H9 (cell line): ENCODE results near the gene GLP2R. TPM values are rescaled to one million over a fixed set of nuclear protein-coding genes. Genes with fewer than 3 reads are reported as not detected.

Experiments used
- DNase-seq: peaks from one replicate; pipeline ENCODE4 v3.0.0-alpha.2; 2017
- H2AFZ ChIP-seq: one replicate; pipeline ENCODE4 v1.6.1; 2013; ENCODE audit warnings: mild to moderate bottlenecking, low read length, control low read depth, moderate library complexity
- H2AK5ac ChIP-seq: 2 replicates; pipeline ENCODE4 v1.6.1; 2013; ENCODE audit warnings: low read length, control low read depth, mixed read lengths; ENCODE audit not compliant: insufficient read length
- H2BK120ac ChIP-seq: one replicate; pipeline ENCODE4 v1.6.1; 2013; ENCODE audit warnings: low read depth, mild to moderate bottlenecking, low read length, control low read depth, inconsistent platforms; ENCODE audit not compliant: poor library complexity, severe bottlenecking
- H2BK12ac ChIP-seq: 2 replicates; pipeline ENCODE4 v1.6.1; 2013; ENCODE audit warnings: low read length, control low read depth, mixed read lengths, low read depth; ENCODE audit not compliant: insufficient read length
- H2BK15ac ChIP-seq: 2 replicates; pipeline ENCODE4 v1.6.1; 2013; ENCODE audit warnings: low read depth, low read length, control low read depth
- H2BK20ac ChIP-seq: one replicate; pipeline ENCODE4 v1.6.1; 2013; ENCODE audit warnings: low read depth, mild to moderate bottlenecking, low read length, control low read depth, inconsistent platforms; ENCODE audit not compliant: poor library complexity, severe bottlenecking
- H2BK5ac ChIP-seq: 2 replicates; pipeline ENCODE4 v1.6.1; 2013; ENCODE audit warnings: low read length, control low read depth, mixed read lengths; ENCODE audit not compliant: insufficient read length
- H3K14ac ChIP-seq: 2 replicates; pipeline ENCODE4 v1.6.1; 2013; ENCODE audit warnings: low read length, control low read depth; ENCODE audit not compliant: insufficient read depth
- H3K18ac ChIP-seq: 2 replicates; pipeline ENCODE4 v1.6.1; 2013; ENCODE audit warnings: low read depth, mild to moderate bottlenecking, mixed read lengths, low read length, control low read depth; ENCODE audit not compliant: insufficient read length
- H3K23ac ChIP-seq: 2 replicates; pipeline ENCODE4 v1.6.1; 2013; ENCODE audit warnings: low read length, control low read depth, mixed read lengths, low read depth; ENCODE audit not compliant: insufficient read length
- H3K23me2 ChIP-seq: 2 replicates; pipeline ENCODE4 v1.6.1; 2013; ENCODE audit warnings: low read depth, mild to moderate bottlenecking, mixed read lengths, low read length, control low read depth; ENCODE audit not compliant: insufficient read length, poor library complexity, severe bottlenecking
- H3K27ac ChIP-seq: 2 replicates; pipeline ENCODE4 v1.5.1; 2013; ENCODE audit warnings: low read length, control low read depth, mixed read lengths, low read depth; ENCODE audit not compliant: insufficient read length
- H3K27me3 ChIP-seq: 2 replicates; pipeline ENCODE4 v1.6.1; 2013; ENCODE audit warnings: low read length, control low read depth, inconsistent platforms; ENCODE audit not compliant: insufficient read depth
- H3K4ac ChIP-seq: 2 replicates; pipeline ENCODE4 v1.6.1; 2013; ENCODE audit warnings: low read depth, mild to moderate bottlenecking, control low read depth, inconsistent platforms, low read length, moderate library complexity
- H3K4me1 ChIP-seq: 2 replicates; pipeline ENCODE4 v1.6.1; 2013; ENCODE audit warnings: low read length, control low read depth, inconsistent platforms; ENCODE audit not compliant: insufficient read depth
- H3K4me2 ChIP-seq: 2 replicates; pipeline ENCODE4 v1.6.1; 2013; ENCODE audit warnings: low read length, control low read depth, mixed read lengths; ENCODE audit not compliant: insufficient read length, insufficient read depth
- H3K56ac ChIP-seq: 2 replicates; pipeline ENCODE4 v1.6.1; 2013; ENCODE audit warnings: low read depth, mild to moderate bottlenecking, mixed read lengths, low read length, control low read depth; ENCODE audit not compliant: insufficient read length
- H3K79me1 ChIP-seq: 2 replicates; pipeline ENCODE4 v1.6.1; 2013; ENCODE audit warnings: low read depth, mild to moderate bottlenecking, moderate library complexity, low read length, control low read depth, inconsistent platforms; ENCODE audit not compliant: insufficient read depth, poor library complexity, severe bottlenecking
- H3K79me2 ChIP-seq: 2 replicates; pipeline ENCODE4 v1.6.1; 2013; ENCODE audit warnings: low read length, control low read depth, inconsistent platforms; ENCODE audit not compliant: insufficient read depth
- H3K9ac ChIP-seq: 2 replicates; pipeline ENCODE4 v1.6.1; 2013; ENCODE audit warnings: low read length, control low read depth, mixed read lengths; ENCODE audit not compliant: insufficient read length; ENCODE audit errors: extremely low read depth
- H3K9me3 ChIP-seq: one replicate; pipeline ENCODE4 v1.6.1; 2013; ENCODE audit warnings: low read depth, low read length, inconsistent platforms; ENCODE audit not compliant: control insufficient read depth
- H3T11ph ChIP-seq: one replicate; pipeline ENCODE4 v1.6.1; 2013; ENCODE audit warnings: mild to moderate bottlenecking, low read length, control low read depth, inconsistent platforms
- H4K20me1 ChIP-seq: one replicate; pipeline ENCODE4 v1.6.1; 2013; ENCODE audit not compliant: control insufficient read depth, insufficient read length, insufficient read depth
- H4K5ac ChIP-seq: 2 replicates; pipeline ENCODE4 v1.6.1; 2013; ENCODE audit warnings: low read depth, mild to moderate bottlenecking, mixed read lengths, low read length, control low read depth; ENCODE audit not compliant: insufficient read length
- H4K8ac ChIP-seq: replicated peaks from 2 replicates; pipeline ENCODE4 v1.6.1; 2013; ENCODE audit warnings: low read length, control low read depth, mixed read lengths, low read depth; ENCODE audit not compliant: insufficient read length
- H4K91ac ChIP-seq: 2 replicates; pipeline ENCODE4 v1.6.1; 2013; ENCODE audit warnings: low read depth, mild to moderate bottlenecking, moderate library complexity, mixed read lengths, low read length, control low read depth; ENCODE audit not compliant: insufficient read length
- H3K27ac Mint-ChIP-seq, 3 experiments: 2 replicates in 2 of 3; 3 replicates in 1 of 3; pipeline ENCODE4 v1.8.0; 2020 to 2021; ENCODE audit warnings: mixed read lengths in 3 of 3, mild to moderate bottlenecking in 1 of 3, moderate library complexity in 1 of 3
- H3K27me3 Mint-ChIP-seq: 2 replicates; pipeline ENCODE4 v1.8.0; 2021; ENCODE audit warnings: low read depth, mild to moderate bottlenecking, moderate library complexity, mixed read lengths
- H3K36me3 Mint-ChIP-seq, 3 experiments: 2 replicates in 2 of 3; 3 replicates in 1 of 3; pipeline ENCODE4 v1.8.0; 2020 to 2021; ENCODE audit warnings: low read depth in 3 of 3, mixed read lengths in 3 of 3; ENCODE audit not compliant: insufficient read depth in 1 of 3
- H3K4me1 Mint-ChIP-seq, 2 experiments: 2 replicates each; pipeline ENCODE4 v1.8.0; 2020; ENCODE audit warnings: mixed read lengths in 2 of 2
- H3K4me3 Mint-ChIP-seq, 2 experiments: 2 replicates in 1 of 2; 3 replicates in 1 of 2; pipeline ENCODE4 v1.8.0; 2020 to 2021; ENCODE audit warnings: mild to moderate bottlenecking in 2 of 2, mixed read lengths in 2 of 2, moderate library complexity in 1 of 2
- H3K9me3 Mint-ChIP-seq, 2 experiments: 2 replicates in 1 of 2; 3 replicates in 1 of 2; pipeline ENCODE4 v1.8.0; 2020; ENCODE audit warnings: mild to moderate bottlenecking in 2 of 2, mixed read lengths in 2 of 2, moderate library complexity in 1 of 2
- CTCF ChIP-seq: fragments of 200-600 bp; sonication (generic); conservative IDR thresholded peaks from 3 replicates; pipeline ENCODE4 v1.8.0; 2021; ENCODE audit warnings: antibody characterized with exemption, mild to moderate bottlenecking
- WGBS: extraction: QIAGEN DNeasy Blood & Tissue Kit; methylation state at CpG from one replicate; pipeline ENCODE4 v1.1.7; 2013; ENCODE audit warnings: missing lambda C conversion rate, low lambda C conversion rate, mixed read lengths; ENCODE audit not compliant: insufficient read length; ENCODE audit errors: extremely low coverage; 5-methylcytosine and 5-hydroxymethylcytosine counted together
- total RNA-seq: library from RNA; stranded (reverse); gene quantifications from 2 replicates; pipeline ENCODE4 v1.2.1, GENCODE V29; 2021

GLP2R gene
- total RNA-seq, 1 experiment from 2014 or later: not detected

- H2AFZ ChIP-seq: no peak overlapping the region
- no peak overlapping the region for H2BK12ac ChIP-seq
- H3K36me3 Mint-ChIP-seq: no peaks in the 10 kb centered on the region; a peak in 1 of 7 replicates
- no peaks in the 10 kb centered on the region; a peak in 1 of 5 replicates for H3K9me3 Mint-ChIP-seq
- H3K14ac ChIP-seq: no peak overlapping the region
- no peak overlapping the region for H2AK5ac ChIP-seq
- H3K27me3 Mint-ChIP-seq: peaks cover 16% of the 10 kb centered on the region
- H3K18ac ChIP-seq: no peak overlapping the region
- no peaks in the 10 kb centered on the region for H3K23me2 ChIP-seq
- no peaks in the 10 kb centered on the region for H3K79me1 ChIP-seq
- H3K4me1 Mint-ChIP-seq: no peaks in the 10 kb centered on the region
- no peak overlapping the region for H3K56ac ChIP-seq
- H3K9ac ChIP-seq: no peak overlapping the region
- H3K4me3 Mint-ChIP-seq: no peak overlapping the region
- no peak overlapping the region for H3K27ac ChIP-seq
- no peaks in the 10 kb centered on the region for H3K27me3 ChIP-seq
- H2BK5ac ChIP-seq: no peak overlapping the region
- H2BK120ac ChIP-seq: no peak overlapping the region
- no peaks in the 10 kb centered on the region for H4K20me1 ChIP-seq
- H3K4ac ChIP-seq: no peak overlapping the region
- TF ChIP-seq CTCF: no peak
- DNase-seq: no peak
- no peaks in the 10 kb centered on the region for H3K4me1 ChIP-seq
- H3K4me2 ChIP-seq: no peak overlapping the region
- no peak overlapping the region for H3K23ac ChIP-seq
- no CpG with 5 or more reads among the region's 4 CpGs for WGBS
- H4K8ac ChIP-seq: no peak overlapping the region
- no peaks in the 10 kb centered on the region for H3K9me3 ChIP-seq
- H3K27ac Mint-ChIP-seq: no peak overlapping the region
- no peak overlapping the region for H2BK15ac ChIP-seq
- H3K79me2 ChIP-seq: no peaks in the 10 kb centered on the region
- H3T11ph ChIP-seq: no peak overlapping the region
- no peak overlapping the region for H4K91ac ChIP-seq
- H2BK20ac ChIP-seq: no peak overlapping the region
- no peak overlapping the region for H4K5ac ChIP-seq
These were observed 15.4 kb upstream of the GLP2R start for GRCh38 chr17:9810100-9810949.
